Smooth muscle cell of the brain vasculature (primary cell): ENCODE measurements around the gene OR5C1.
"Not testable (repeated sequence)": the region's sequence is repeated elsewhere in the genome, so short reads cannot be mapped to it uniquely, and the experiment has no call there.

Experiments used
- DNase-seq: peaks from one replicate; pipeline ENCODE4 v3.0.0-alpha.2; 2012; ENCODE audit warnings: low read depth, low spot score

OR5C1 gene

DNA sequence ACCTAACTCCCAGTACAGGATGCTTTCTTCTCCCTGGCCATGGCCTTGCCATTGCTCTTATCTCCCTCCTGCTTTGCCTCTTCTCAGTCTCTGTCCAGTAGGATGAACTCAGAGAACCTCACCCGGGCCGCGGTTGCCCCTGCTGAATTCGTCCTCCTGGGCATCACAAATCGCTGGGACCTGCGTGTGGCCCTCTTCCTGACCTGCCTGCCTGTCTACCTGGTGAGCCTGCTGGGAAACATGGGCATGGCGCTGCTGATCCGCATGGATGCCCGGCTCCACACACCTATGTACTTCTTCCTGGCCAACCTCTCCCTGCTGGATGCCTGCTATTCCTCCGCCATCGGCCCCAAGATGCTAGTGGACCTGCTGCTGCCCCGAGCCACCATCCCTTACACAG is at the start of gene OR5C1:
TSS of gene OR5C1 (plus strand) at position 103 of the 400 bp plus-strand sequence. CDS start at position 103, 0 bp downstream.
- no peak for DNase-seq

DNA sequence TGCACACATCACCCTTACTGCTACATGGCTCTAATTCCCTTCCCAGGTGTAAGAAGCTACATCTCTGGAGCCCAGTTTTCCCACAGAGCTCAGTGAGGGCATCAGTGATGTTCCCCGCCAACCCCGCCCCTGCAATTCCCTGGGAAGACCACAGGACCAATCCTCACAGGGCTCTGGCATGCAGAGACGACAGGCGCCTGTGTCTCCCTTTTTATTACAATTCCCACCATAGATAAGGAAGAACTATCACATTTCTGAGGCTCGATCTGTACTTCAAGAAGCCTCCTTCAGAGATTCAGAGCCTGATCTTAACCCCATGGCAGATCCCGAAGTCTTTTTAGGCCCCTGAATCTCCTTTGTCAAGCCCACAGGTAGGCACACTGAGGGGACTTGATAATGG is 46.7 kb upstream of the OR5C1 start, which contains the start of gene OR1L6:
TSS of gene OR1L6 (plus strand) at position 301 of the 400 bp plus-strand sequence. CDS start 7,545 bp downstream, outside the sequence.
- no peak for DNase-seq

DNA sequence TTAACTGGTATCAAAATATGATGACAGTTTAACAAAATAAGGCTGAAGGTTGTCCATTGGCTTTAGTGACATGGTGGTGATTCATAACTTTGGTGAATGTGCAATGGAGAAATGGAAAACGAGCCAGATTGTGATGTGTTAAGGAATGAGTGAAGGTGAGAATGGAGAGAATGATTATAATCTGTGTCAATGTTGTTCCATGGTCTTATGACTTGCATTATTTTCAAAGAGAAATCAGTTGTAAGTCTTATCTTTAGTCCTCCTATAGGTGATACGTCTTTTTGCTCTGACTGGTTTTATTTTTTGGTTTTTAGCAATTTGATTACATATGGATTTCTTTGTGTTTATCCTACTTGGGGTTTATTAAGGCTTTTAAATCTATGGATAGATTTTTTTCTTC is 33.9 kb upstream of the OR5C1 start:
- DNase-seq = no peak

DNA sequence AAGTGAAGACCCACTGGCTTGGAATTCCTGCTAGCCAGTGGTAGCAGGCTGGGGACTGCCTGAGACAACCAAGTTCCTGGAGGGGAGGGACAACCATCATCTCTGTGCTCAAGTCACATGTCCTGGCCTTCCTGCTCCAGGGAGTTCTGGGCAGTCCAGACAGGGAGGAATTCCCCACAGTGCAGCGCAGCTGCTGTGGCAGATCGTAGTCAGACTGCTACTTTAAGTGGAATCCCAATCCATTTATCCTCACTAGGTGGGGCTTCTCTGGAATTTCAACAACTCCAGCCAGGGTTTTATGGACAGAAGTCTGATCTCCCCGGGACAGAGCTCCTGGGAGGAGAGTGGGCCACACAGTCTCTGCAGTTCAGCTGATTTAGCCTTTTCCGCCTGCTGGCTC is 20.9 kb upstream of the OR5C1 start:
- no peak for DNase-seq

DNA sequence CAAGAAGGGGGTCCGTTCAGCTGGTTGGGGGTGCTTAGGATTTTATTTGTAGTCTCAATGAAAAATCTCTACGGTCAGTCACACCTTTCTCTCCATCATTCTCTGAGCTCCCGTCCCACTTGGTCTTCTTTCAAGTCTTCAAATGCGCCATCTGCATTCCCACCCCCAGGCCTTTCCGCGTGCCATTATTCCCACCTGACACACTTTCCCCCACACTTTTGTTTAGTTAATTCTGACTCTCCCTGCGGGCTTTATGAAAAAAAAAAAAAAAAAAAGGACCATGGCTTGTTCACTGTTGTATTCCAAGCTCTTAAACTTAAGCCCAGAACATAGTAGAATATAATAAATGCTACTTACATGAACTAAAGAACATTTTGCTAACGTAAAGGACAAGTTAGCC is 11.7 kb upstream of the OR5C1 start:
- DNase-seq = no peak

DNA sequence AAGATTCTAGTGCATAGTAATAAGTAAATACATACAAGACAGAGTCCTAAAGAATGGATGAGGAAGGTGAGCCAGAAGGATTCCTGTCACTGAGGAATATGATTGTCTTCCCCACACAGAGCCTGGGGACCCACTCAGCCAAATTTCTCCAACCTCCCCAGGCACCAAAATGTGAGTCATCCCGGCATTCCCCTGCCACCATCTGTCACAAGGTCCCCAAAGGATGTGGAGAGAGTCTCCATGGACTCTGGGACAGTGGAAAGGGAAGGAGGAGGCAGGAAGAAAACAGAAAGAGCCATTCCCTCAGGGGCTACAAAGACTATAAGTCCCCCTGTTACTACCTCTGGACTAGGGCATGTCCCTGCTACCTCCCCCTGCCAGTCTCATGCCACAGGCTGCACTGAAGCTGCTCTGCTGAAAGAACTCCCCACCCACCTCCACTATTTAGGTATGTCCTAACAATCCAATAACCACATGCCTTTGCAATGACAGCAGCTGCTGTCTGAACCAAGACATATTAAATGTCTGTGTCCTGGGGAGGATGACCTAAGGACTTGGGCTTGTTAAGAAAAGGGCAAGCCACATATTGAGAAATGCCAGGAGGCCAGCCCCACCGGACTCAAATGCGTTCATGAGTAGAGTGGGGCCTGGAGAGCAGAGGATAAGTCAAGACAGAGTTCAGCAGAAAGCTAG is 10.7 kb upstream of the OR5C1 start:
- no peak for DNase-seq

DNA sequence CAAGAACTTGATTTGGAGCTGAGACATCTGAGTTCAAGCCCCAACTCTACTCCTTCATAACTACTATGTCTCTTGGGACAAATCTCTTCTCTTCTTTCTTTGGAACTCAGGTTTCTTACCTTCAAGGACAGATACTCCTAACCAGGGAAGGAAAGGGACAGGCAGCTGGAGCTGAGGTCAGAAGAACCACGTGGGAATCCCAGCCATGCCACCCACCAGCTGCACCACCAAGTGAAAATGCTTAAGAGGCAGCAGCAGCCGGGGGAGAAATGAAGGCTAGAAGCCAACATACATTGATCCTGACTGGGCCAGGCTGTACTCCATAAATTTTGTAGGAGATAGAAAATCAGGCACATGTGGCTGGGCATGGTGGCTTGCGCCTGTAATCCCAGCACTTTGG is 9.6 kb upstream of the OR5C1 start:
- DNase-seq = no peak

DNA sequence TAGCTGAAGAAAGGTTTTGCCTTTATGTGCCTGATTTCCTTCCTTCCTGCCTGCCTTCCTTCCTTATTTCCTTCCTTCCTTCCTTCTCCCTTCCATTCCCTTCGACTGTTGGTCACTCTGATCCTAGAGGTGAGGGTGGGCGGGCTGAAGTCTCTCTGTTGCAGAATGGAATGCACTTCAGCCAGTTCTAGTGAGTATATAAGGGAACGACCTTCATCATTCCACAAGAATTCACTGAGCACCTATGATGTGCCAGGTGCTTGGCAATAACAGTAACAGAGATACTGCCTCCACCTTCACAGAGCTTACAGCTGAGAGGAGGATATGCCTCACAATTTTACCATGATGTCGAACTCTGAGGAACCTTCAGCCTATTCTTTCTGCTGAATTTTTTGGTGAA is 8.7 kb upstream of the OR5C1 start:
- no peak for DNase-seq

DNA sequence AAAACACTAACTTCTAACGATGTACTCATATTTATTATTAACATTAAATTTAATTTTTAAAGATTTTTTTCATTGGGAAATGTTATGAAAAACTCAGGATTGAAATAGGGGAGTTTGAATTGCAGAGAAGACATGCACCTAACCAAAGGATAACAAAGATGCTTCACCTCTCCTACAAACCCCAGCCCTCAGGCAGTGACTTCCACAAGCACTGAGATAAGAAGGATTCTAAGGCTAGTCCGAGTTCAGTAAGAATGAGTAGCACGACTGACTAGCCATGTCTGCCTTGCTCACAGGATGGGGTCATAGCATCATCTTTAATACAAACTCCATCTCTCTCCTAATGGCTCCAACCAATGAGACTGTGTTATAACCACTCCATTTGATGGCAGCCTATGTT is 7.1 kb upstream of the OR5C1 start:
- no peak for DNase-seq

DNA sequence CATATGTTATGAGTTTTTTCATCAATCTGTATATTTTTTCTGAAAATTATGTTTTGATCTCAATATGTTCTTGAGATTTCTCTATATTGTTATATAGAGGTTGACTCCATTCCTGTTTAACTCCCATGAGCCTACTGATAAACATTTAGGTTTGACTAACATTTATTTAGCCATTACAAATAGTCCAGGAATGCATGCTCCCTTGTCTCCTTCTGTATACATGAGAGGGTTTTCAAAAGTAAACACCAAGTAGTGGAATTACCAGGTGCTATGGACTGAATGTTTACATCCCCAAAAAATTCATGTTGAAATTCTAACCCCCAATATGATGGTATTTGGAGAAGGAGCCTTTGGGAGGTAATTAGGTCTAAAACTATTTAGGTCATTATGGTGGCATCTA is 3.5 kb upstream of the OR5C1 start:
- no peak for DNase-seq

DNA sequence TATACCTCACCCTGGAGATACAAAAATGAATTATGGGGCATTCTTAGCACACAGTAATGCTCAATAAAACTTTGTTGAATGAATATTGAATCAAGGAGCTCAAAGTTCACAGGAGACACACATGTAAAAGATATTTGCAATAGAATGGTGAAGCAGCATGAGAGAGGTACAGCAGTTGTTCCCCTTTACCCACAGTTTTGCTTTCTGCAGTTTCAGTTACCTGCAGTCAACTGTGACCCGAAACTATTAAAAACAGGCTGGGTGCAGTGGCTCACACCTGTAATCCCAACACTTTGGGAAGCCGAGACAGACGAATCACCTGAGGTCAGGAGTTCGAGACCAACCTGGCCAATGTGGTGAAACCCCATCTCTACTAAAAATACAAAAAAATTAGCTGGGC is 2.4 kb upstream of the OR5C1 start:
- no peak for DNase-seq

DNA sequence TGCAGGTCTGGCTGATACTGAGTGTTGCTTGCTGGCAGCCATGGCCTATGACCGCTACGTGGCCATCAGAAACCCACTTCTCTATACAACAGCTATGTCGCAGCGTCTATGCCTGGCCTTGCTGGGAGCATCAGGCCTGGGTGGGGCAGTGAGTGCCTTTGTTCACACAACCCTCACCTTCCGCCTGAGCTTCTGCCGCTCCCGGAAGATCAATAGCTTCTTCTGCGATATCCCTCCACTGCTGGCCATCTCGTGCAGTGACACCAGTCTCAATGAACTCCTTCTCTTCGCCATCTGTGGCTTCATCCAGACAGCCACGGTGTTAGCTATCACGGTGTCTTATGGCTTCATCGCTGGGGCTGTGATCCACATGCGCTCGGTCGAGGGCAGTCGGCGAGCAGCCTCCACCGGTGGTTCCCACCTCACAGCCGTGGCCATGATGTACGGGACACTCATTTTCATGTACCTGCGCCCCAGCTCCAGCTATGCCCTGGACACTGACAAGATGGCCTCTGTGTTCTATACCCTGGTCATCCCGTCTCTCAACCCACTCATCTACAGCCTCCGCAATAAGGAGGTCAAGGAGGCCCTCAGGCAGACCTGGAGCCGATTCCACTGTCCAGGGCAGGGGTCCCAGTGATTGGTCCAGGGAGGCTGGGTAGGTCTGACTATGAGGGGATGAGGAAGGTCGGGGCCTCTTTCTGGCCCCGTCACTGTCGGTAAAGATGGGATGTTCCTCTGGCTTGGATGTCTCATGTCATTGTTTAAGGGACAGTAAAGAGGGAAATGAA is 718 bp downstream of the OR5C1 start:
- no peak for DNase-seq

DNA sequence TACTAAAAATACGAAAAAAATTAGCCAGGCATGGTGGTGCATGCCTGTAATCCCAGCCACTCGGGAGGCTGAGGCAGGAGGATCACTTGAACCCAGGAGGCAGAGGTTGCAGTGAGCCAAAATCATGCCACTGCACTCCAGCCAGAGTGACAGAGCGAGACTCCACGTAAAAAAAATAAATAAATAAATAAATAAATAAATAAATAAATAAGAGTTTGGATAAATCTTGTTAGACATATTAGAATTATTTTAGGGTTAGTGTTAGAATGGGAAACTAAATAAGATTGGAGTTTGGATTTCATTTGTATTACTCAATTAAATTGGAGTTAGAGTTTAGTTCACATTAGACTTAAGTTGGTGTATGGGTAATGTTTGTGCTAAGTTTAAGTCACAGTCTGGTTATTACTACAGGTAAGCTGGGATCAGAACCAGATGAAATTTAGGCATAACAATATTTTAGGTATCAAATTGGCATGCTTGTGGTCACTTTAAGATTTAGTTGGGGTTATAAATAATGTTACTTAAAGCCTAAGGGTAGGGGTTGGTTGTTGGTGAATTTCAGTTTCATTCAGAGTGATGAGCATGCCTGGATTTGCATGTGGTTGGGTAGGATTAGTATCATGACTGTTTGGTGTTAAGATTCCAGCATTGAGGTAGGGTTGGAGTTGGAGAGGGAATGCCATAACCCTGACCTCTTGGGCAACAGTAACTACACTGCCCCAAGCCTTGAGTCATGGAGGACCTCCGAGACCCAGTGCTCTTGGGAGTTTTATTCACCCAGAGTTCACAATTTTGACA is 3.3 kb downstream of the OR5C1 start:
- no peak for DNase-seq

DNA sequence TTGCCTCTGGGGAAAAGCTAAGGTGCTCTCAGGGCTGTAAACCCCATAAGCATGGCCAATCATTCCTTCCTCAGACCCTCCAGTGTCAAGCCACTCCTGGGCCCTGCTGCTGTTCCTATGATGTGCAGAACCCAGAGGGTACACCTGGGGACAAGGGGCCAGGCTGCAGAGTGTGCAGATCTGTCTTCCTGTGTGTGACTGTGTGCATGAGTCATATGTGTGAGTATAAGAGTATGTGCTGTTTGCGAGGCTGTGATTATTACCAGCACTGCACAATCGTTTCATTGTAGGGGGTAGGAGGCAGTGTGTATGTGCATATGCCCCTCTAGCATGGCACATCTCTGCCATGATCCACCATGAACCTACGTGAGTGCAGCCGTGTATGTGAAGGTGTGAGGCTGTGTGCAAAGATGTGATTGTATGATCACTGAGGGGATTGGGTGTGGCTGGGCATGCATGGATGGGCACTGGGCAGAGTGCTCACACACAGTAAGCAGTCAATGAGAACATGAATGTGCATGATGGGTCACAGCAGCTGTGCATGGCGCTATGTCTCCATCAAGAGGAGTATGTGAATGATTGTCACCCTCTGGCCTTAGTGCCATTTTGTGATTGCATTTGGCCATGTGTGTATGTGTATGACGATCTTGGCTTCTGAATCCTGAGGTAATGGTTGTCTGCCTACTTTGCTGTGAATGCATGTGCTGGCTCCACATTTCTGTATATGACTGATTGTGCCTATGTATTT is 8.8 kb downstream of the OR5C1 start:
- no peak for DNase-seq

DNA sequence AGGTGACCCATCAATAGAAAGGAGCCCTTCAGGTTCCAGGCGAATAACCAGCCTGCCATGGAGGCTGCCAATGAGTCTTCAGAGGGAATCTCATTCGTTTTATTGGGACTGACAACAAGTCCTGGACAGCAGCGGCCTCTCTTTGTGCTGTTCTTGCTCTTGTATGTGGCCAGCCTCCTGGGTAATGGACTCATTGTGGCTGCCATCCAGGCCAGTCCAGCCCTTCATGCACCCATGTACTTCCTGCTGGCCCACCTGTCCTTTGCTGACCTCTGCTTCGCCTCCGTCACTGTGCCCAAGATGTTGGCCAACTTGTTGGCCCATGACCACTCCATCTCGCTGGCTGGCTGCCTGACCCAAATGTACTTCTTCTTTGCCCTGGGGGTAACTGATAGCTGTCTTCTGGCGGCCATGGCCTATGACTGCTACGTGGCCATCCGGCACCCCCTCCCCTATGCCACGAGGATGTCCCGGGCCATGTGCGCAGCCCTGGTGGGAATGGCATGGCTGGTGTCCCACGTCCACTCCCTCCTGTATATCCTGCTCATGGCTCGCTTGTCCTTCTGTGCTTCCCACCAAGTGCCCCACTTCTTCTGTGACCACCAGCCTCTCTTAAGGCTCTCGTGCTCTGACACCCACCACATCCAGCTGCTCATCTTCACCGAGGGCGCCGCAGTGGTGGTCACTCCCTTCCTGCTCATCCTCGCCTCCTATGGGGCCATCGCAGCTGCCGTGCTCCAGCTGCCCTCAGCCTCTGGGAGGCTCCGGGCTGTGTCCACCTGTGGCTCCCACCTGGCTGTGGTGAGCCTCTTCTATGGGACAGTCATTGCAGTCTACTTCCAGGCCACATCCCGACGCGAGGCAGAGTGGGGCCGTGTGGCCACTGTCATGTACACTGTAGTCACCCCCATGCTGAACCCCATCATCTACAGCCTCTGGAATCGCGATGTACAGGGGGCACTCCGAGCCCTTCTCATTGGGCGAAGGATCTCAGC is 11.6 kb downstream of the OR5C1 start, which contains the start of gene OR1K1:
TSS of gene OR1K1 (plus strand) at position 58 of the 995 bp plus-strand sequence. CDS start at position 58, 0 bp downstream.
- no peak for DNase-seq

DNA sequence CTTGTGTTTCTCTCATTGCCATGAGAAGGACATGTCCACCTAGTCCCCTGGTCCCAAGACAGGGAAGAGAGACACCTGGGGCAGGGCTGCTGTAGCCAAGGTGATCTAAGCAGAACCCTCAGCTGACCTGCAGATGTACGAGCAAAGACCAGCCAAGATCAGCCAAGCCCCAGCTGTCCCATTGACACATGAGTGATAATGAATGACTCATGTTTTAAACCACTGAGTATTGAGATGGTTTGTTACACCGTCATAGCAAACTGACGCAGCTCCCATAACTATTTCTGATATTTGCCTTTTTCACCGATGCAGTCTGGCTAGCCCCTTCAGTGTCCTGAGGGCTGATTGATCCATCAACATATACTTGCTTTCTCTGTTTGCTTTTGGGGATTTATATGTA is 17.9 kb downstream of the OR5C1 start:
- no peak for DNase-seq

DNA sequence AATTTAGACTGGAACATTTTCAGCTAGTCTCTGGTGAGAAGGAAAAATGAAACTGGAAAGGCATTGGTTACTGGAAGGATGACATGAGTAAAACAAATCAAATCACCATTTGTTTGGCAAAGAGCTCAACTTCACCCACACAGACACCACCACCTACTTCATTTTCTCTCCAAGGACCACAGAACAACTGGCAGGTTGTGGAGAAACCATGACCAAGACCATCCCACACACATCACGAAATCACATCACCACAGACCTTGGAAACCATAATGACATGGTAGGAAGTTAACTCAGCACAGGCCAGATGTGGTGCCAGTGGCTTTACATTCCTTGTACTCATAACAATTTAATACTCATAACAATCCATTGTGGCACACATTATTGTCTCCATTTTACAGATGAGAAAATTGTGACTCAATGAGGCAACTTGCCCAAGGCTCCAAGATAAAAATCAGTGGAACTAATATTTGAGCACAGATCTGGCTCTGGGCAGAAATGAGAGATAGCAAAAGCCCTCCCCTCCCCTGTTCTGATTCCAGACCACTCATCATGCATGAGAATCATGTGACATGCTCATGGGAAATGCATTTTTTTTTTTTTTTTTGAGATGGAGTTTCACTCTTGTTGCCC is 18.7 kb downstream of the OR5C1 start:
- DNase-seq = no peak

DNA sequence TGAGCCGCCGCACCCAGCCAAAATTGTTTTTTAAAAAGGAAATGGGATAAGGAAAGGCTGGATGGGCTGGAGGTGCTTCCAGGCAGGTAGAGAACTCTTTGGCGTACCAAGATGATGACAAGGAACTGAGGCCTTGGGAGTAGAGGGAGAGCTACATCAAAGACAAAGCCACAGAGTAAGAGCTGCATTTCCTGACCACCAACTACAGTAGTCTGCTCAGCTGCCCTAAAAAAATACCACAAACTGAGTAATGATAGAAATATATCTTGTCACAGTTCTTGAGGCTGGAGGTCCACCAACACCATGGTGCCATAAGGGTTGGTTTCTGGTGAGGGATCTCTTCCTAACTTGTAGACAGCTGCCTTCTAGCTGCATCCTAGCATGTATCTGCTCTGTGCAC is 19.4 kb downstream of the OR5C1 start:
- no peak for DNase-seq

DNA sequence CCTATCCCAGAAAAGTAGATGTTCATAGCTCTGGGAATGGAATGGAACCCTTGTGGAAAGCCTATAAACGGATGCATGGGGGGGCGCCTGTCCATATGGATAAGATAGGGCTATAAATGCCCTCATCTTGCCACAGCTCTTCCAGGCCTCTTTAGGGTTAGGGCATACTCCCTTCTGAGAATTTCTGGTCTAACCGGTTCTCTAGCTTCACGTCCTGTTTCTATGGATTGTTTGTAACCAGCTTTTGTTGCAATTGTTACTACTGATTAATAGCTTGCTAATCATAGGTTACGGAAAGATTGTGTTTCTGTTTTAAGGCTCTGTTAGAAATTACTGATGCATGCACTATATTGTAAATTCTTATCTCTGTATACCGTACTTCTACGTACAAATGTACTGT is 20.5 kb downstream of the OR5C1 start:
- DNase-seq = not testable (repeated sequence)
